GM21515 (cell line): ENCODE results near the gene ACER1.
"Not testable (repeated sequence)": the region's sequence is repeated elsewhere in the genome, so short reads cannot be mapped to it uniquely, and the experiment has no call there.

Experiments used
- ATAC-seq: cut with Tn5 transposase; IDR thresholded peaks from one replicate; pipeline ENCODE4 v1.9.1; 2021; ENCODE audit not compliant: unreplicated experiment

ACER1 gene

DNA sequence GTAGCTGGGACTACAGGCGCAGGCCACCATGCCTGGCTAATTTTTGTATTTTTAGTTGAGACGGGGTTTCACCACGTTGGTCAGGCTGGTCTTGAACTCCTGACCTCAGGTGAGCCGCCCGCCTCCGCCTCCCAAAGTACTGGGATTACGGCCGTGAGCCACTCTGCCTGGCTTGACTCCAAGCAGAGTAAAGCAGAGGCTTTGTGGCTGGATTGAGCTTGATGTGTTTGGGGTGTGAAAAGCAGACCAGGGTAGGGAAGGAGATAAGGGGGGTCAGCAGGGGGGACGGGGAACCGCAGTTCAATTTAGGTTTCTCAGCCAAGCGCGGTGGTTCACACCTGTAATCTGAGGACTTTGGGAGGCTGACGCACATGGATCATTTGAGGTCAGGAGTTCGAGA is 23.8 kb upstream of the ACER1 start:
- no peak for ATAC-seq

DNA sequence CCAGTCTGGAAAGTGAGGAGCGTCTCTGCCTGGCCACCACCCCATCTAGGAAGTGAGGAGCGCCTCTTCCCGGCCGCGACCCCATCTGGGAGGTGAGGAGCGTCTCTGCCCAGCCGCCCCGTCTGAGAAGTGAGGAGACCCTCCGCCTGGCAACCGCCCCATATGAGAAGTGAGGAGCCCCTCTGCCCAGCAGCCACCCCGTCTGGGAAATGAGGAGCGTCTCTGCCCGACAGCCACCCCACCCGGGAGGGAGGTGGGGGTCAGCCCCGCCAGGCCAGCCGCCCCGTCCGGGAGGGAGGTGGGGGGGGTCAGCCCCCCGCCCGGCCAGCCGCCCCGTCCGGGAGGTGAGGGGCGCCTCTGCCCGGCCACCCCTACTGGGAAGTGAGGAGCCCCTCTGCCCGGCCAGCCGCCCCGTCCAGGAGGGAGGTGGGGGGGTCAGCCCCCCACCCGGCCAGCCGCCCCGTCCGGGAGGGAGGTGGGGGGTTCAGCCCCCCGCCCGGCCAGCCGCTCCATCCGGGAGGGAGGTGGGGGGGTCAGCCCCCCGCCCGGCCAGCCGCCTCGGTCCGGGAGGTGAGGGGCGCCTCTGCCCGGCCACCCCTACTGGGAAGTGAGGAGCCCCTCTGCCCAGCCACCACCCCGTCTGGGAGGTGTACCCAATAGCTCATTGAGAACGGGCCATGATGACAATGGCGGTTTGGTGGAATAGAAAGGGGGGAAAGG is 22.1 kb upstream of the ACER1 start:
- not testable (repeated sequence) for ATAC-seq

DNA sequence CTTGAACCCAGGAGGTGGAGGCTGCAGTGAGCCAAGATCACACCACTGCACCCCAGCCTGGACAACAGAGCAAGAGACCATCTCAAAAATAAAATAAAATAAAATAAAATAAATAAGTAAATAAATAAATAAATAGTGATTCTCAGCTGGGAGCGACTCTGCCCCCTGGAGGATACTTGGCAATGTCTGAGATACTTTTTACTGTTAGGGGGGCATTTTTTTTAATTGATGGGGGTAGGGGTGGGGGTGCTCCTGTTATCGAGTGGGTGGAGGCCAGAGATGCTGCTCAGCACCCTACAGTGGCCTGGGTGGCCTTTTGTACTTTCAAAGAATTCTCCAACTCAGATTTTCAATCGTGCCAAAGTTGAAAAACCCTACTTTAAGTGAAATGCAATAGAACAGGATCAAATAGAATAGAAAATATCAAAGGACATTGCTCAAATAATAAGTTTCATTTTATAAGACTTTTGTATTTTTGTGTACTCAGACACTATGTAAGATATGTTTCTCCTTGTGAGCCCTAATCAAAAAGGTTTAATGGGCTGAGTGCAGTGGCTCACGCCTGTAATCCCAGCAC is 20.8 kb upstream of the ACER1 start:
- no peak for ATAC-seq

DNA sequence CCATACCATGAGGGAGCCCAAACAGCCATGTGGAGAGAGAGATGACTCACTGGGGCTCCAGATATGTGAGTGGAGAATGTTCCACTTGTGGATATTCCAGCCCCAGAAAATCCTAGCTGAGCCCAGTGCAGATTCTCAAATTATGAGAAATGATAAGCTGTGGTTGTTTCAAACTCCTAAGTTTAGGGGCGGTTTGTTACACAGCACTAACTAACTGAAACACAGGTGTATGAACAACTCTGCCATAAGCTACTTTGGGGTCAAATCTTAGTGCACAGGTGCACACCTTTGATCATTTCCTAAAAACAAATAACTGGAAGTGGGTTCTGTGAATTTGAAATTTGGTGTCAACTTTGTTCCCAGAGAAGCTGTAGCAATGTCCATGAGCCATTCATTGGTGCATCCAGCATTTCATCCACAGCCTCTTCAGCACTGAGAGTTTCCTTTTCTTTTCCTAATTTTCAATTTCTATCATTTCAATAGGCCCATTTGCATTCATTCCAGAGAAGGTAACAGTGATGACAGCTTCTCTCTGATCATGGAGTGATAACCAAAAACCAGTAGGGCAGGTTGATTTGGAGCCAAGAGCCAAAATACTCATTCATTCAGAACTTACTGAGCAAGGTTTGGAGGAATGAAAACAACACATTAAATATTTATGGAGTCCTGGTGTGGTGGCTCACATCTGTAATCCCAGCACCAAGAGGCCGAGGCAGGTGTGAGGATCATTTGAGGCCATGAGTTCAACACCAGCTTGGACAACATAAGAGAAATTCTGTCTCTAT is 19.2 kb upstream of the ACER1 start:
- ATAC-seq: no peak

DNA sequence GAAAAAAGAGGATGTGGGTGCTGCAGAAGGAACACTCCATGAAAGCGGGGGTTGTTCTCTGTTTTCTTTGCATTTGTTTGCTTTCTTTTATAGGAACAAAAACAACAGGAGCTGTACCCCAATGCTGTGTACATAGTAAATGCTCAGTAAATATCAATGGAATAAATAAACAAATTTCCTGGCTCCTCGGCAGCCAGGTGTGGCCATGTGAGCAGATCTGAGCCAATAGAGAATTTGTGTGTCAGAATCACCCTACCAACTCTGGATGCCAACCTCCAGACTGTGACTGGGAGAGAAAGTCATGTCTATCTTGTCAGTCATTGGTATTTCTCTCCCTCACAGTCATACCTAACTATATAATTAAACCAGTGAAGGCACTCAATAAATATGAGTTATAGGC is 17.3 kb upstream of the ACER1 start:
- no peak for ATAC-seq

DNA sequence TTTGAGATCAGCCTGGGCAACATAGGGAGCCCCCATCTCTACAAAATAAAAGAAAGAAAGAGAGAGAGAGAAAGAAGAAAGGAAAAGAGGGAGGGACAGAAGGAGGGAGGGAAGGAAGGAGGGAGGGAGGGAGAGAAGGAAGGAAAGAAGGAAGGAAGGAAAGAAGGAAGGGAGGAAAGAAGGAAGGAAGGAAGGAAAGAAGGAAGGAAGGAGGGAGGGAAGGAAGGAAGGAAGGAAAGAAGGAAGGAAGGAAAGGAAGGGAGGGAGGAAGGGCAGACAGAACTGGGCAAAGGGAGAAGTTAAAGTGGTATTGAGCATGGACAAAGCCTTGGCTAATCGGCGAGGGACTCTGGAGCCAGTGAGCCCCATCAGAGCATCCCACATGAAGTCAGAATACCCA is 15.9 kb upstream of the ACER1 start:
- ATAC-seq: not testable (repeated sequence)

DNA sequence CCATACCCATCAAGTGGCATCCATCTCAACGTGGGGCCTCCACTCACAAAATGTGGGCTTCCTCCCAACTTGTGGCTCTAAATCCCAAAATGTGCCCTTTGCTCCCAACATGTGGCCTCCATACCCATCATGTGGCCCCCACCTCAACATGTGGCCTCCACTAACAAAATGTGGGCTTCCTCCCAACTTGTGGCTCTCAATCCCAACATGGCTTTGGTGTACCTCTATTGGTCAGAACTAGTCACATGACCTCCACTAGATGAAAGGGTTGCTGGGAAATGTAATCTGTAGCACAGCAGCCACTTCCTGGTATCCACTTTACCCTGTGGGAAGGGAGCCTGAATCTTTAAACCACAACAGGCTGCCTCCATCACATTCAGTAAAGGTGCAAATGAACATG is 10.1 kb upstream of the ACER1 start:
- no peak for ATAC-seq

DNA sequence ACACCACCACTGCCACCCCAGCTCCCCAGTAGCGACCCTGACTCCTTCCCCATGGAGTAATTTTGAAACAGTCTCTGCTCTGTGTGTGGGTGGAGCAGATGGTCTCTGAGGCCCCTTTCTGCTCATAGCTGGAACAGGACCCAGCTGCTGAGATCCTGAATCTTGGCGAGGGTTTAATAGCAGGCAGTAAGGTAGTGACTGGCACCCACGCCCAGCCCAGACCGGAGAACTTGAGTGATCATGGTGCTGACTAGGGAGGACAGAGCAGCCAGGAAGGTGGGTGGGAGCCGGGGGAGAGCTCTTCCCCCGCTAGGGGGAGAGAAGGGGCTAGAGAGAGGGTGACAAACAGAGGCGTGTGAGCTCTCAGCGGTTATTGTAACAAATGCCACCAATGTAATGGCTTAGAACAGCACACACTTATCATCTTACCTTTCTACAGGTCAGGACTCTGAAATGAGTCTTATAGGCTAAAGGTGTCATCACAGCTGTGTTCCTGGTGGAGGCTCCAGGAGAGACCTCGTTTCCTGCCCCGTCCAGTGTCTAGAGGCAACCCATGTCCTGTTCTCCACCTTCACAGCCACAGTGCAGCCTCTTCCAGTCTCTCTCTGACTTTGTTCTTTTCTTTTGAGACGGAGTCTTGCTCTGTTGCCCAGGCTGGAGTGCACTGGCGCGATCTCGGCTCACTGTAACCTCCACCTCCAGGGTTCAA is 7.2 kb upstream of the ACER1 start:
- ATAC-seq: no peak

DNA sequence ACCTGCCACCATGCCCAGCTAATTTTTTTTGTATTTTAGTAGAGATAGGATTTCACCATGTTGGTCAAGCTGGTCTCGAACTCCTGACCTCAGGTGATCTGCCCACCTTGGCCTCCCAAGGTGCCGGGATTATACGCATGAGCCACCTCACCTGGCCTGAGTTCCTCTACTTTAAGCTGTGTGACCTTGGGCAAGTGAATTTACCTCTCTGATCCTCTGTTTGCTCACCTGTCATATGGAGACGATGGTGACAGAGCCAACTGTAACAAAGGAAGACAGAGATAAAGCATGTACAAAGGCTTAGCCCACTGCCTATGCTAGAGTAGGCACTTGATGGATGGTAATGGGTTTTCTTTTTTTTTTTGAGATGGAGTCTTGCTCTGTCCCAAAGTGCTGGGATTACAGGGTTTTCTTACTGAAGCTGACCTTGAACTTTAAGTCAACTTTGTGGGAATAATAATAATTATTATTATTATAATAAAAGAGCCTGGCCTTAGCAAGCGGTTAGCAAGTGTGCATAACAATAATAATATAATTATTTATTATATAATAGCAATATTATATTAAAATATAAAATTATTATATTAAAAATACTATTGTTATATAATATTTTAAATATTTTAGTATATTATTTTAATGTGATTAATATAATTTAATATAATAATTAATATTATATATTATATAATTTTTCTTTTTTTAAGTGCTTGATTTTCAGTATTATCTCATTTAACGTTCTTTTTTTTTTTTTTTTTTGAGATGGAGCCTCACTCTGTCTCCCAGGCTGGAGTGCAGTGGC is 1.3 kb upstream of the ACER1 start:
- no peak for ATAC-seq

DNA sequence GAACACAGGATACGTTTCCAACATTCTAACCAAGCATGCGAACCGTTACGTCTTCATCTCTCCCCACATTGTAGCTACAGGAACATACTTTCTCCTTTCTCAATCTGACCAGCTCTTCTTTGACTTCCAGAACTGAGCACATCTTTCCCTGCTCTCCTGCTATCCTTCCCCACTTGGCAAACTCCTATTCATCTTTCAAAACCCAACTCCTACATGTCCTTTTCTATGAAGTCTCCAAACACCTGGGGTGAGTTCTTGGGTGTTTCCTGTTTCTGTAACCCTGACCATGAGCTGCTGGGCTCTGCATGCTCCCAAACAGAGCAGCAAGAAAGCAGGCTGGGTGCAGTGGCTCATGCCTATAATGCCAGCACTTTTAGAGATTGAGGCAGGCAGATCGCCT is 6.6 kb downstream of the ACER1 start:
- no peak for ATAC-seq

DNA sequence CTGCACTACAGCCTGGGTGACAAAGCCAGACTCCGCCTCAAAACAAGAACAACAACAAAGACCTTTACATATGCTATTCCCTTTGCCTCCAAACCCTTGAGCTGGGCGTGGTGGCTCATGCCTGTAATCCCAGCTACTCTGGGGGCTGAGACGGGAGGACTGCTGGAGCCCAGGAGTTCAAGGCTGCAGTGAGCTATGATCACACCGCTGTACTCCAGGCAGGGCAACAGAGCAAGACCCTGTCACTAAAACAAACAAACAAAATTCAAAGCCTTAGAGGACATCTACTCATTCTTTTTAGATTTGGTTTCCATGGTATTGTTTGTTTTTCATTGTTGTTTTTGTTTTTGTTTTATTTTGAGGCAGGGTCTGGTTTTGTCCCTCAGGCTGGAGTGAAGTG is 7.8 kb downstream of the ACER1 start:
- no peak for ATAC-seq

DNA sequence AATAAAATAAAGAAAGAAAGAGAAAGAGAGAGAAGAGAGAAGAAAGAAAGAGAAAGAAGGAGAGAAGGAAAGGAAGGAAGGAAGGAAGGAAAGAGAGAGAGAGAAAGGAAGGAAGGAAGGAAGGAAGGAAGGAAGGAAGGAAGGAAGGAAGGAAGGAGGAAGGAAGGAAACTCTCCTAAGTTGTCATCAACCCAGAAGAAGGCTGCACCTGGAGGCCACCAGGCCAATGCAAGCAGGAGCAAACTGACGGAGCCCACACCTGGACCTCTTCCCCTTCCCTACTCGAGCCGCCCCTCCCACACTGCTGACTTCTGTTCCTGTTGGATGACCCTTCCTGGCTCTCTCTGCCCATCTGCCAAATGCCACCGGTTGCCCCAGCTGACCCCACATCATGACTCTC is 8.7 kb downstream of the ACER1 start:
- no peak for ATAC-seq

DNA sequence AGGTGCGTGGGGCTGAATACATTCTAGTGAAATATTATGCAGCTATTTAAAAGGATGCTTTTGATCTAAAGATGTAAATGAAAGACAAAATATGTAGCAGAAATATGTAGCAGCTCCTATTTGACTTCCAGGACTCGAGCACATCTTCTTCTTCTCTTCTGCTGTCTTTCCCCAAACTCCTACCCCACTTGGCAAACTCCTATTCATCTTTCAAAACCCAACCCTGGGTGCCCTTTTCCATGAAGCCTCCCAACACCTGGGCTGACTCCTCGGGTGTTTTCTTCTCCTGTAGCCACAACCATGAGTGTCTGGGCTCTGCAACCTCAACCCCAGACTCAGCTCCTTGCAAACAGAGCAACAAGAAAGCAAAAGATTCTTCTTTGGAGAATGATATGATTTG is 11.1 kb downstream of the ACER1 start:
- ATAC-seq: no peak

DNA sequence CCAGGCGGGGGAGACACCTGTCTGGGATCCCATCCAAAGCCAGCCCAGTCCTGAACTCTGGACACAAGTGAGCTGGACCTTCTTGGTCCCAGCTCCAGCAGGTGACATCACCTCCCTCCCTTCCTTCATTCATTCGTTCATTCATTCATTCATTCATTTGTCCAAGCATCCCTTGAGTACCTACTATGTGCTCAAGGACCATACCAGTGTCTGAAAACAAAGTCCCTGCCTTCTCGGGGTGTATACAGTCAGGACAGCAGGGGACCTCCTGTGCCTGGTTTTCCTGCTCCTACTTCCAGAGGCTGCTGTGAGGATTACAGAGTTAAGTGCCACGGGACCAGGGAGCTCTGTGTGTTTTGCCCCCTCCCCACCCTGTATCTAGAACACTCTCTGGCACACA is 14.0 kb downstream of the ACER1 start:
- no peak for ATAC-seq

DNA sequence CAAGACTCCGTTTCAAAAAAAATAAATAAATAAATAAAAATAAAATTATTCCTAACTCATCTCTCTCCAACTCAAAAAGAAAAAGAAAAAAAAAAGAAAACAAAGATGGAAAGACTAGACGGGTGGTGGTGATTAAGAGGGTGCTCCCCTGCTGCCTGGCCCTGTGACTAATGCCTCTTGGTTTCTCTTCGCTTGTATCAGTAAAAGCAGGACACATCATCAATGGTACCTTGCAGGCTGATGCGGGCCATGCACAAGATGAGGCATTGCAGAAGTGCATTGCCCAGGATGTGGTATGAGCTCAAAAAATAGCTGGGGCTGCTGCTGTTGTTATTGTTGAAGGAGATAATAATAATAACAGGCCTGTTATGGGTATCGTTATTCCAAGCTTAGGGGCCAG is 14.6 kb downstream of the ACER1 start:
- no peak for ATAC-seq

DNA sequence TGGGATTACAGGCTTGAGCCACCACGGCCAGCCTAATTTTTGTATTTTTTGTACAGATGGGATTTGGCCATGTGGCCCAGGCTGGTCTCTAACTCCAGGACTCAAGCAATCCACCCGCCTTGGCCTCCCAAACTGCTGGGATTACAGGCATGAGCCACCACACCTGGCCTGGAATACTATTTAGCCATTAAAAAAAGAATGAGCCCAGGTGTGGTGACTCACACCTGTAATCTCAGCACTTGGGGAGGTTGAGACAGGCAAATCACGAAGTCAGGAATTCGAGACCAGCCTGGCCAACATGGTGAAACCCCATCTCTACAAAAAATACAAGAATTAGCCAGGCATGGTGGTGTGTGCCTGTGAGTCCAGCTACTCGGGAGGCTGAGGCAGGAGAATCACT is 17.8 kb downstream of the ACER1 start:
- not testable (repeated sequence) for ATAC-seq

DNA sequence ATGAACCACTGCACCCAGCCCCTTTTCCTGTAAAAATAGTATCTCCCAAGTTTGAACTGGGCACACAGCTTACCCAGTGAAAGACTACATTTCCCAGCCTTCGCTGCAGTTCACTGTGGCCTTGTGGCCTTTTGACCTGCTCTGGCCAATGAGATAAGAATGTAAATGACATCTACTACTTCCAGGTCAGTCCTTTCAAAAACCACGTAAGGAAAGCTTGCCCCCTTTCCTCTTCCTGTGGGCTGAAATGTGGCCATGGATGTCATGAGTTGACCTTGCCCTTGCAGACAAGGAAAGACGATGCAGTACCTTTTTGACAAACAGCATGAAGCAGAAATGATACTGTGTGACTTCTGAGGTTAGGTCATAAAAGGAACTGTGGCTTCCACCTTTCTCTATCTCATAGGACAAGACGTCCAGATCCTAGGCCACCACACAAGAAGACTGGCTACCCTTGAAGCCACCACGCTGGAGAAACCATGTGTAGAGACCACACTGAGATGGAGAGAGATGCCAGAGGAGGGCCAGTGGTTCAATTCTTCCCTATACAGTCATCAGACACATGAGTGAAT is 19.9 kb downstream of the ACER1 start:
- no peak for ATAC-seq

DNA sequence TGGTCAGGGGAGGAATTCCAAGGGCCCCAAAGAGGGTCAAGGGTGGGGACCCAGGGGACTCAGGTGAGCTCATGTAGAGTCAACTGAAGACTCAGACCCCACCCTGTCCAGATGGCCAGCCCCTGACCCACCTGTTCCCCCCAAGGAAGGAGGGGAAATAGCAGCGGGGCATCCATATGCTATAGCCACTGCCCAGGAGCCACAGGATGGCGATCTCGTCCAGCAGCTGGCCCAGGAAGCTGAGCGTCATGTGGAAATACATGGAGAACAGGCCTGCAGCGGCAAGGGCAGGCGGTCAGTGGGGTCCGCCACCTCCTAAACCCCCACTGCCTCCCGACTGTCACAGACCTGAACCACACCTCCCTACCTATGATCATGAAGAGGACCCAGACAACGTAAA is 21.4 kb downstream of the ACER1 start:
- no peak for ATAC-seq

DNA sequence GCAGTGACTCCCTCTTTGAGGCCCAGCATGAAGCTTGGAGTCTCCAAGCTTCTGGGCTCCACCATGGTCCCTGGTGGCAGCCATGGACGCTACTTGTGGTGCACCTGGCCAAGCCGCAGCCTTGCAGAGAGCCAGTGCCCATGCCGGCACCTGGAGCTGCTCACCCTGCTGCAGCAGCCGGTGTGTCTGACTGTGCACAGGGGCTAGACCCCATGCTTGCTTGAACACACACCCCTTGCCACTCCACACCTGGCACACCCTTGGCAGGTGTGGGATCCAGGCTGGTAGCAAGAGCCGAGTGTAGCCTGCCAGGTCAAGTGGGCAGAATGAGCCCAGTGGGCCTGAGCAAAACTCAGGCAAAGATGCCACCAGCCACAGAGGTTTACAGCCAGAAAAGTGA is 35.0 kb downstream of the ACER1 start:
- ATAC-seq: no peak

DNA sequence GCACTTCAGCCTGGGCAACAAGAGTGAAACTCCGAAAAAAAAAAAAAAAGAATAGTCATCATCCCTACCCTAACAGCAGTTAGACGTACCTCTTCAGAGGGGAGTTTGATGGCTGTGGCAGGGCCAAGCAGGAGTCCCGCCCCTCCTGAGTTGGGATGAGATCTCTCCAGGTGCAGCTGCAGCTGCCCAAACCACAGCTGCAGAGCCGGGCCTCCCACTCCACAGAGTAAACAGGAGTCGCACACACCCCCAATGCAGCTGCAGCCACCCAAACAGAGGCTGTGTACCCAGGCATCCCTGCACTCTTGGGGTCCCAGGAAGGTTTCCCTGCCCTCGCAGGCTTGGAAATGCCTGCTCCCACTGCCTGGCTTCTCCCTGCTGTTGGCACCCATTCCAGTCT is 36.2 kb downstream of the ACER1 start:
- ATAC-seq: no peak

DNA sequence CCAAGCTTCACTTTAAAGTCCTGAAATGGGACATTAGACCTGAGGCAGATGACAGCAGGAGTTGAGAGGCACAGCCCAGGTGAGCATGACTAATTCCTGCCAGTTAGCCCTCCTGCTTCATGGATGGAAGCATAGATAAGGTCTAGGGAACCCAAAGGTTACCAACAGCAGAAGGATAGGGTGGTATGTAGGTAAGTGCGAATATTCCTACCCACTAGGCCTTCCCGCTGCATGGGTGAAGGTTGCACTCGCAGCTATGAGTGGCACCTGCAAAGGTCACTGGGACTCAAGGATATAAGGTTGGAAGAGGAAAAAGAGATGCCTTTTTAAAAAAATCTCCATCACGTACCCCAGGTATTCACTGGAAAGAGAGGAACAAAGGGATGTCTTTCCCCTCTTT is 41.4 kb downstream of the ACER1 start:
- no peak for ATAC-seq
